Brain microvascular endothelial cell (primary cell): Measurements from ENCODE around the gene HMOX2.

Experiments used
- DNase-seq: peaks from one replicate; pipeline ENCODE4 v3.0.0-alpha.2; 2020
- H3K27ac ChIP-seq: fragments of 250-450 bp; sonication (Bioruptor Pico); 2 replicates; pipeline ENCODE4 v1.5.1; 2020; ENCODE audit warnings: mild to moderate bottlenecking, moderate library complexity
- H3K27me3 ChIP-seq: fragments of 250-450 bp; sonication (Bioruptor Pico); replicated peaks from 2 replicates; pipeline ENCODE4 v1.5.1; 2020; ENCODE audit warnings: mild to moderate bottlenecking
- H3K36me3 ChIP-seq: fragments of 250-450 bp; sonication (Bioruptor Pico); replicated peaks from 2 replicates; pipeline ENCODE4 v1.5.1; 2020; ENCODE audit warnings: mild to moderate bottlenecking
- H3K4me3 ChIP-seq: 2 replicates; pipeline ENCODE4 v1.5.1; 2011; ENCODE audit warnings: low read depth, mild to moderate bottlenecking, control low read depth, low read length, moderate library complexity
- CTCF ChIP-seq: IDR thresholded peaks from 2 replicates; pipeline ENCODE4 v1.5.1; 2011; ENCODE audit warnings: low read depth, mild to moderate bottlenecking, moderate library complexity, low read length, control low read depth, inconsistent platforms; ENCODE audit errors: missing control alignments
- in situ Hi-C: cut with HindIII; loops from 2 replicates; pipeline ENCODE4 v1.10.0; 2017; ENCODE audit warnings: low sequenced_read_pairs, low pct_ligation_motif_present

Gene HMOX2

DNA sequence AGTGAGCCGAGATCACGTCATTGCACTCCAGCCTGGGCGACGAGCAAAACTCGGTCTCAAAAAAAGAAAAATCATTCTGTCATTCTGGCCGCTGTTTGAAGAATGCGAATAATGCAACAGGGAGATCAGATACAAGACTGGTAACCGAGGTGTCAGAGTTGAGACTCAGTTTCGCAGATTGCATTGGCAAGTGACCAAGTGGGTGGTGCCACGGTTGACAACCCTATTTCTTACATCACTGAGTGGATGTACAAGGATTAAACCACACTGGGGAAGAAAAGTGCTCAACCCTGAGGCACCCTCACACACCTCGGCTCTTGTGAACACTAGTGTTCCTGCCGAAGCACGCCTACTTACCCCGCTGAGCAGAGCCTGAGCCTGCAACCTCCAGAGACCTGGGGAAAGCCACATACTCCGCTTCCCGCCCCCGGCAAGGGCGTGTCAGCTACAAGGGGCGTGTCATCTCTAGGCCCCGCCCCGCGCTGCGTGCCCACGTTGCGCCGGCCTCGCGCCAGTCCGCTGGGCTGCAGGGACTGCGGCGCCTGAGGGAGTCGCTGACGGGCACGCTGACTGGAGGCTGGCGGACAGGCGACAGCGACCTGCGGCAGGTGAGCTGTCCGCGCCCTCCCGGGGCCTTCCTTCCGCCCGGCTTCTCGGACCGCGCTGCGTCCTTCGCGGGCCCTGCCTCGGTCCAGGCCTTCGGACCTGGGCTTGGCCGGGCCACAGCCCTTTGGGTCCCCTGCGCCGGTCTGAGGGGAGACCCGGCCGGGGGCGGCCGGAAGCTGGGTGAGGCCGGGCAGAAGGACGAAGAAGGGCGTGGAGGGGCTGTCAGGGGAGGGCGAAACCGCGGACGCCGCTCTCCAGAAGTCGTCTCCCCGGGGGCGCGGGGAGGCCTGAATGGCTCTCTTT lies at the start of gene HMOX2:
Gene HMOX2, plus strand, starts transcription at position 519 of the 909 bp plus-strand sequence. CDS start 29,127 bp downstream, outside the sequence.
- Histone ChIP-seq H3K27ac (peak within 1 kb of the TSS; percentile 33), H3K36me3 (no peaks in the 10 kb centered on the region), H3K27me3 (no peaks in the 10 kb centered on the region), H3K4me3 (peak within 1 kb of the TSS; percentile 81)
- in situ Hi-C loops = no loop called here
- TF ChIP-seq CTCF = peak; percentile 38
- peak; percentile 86 for DNase-seq

DNA sequence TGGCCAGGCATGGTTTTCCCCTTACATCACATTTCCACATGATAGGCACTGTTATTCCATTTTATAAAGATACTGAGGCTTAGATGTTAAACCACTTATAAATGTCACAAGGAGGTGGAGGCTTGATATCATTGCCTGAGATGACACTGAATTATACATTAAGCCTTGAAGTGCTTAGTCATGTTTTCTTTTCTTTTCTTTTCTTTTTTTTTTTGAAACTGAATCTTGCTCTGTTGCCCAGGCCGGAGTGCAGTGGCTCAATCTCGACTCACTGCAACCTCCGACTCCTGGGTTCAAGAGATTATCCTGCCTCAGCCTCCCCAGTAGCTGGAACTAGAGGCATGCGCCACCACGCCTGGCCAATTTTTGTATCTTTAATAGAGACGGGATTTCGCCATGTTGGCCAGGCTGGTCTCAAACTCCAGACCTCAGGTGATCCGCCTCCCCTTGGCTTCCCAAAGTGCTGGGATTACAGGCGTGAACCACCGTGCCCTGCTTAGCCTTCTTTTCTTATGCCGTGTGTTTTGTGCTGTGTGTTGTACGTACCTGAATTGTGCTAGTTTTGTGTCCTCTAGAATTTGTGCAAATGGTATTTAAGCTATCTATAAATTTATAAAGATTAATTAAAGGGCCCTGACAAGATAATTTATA lies 49.4 kb upstream of the HMOX2 start:
- H3K27ac ChIP-seq = peak overlapping the region; percentile 99
- no peak for TF ChIP-seq CTCF
- H3K4me3 ChIP-seq = peak overlapping the region; percentile 98
- no peak for DNase-seq
- no peaks in the 10 kb centered on the region for H3K27me3 ChIP-seq
- peaks cover 12% of the 10 kb centered on the region for H3K36me3 ChIP-seq
- in situ Hi-C loops = no loop called here

DNA sequence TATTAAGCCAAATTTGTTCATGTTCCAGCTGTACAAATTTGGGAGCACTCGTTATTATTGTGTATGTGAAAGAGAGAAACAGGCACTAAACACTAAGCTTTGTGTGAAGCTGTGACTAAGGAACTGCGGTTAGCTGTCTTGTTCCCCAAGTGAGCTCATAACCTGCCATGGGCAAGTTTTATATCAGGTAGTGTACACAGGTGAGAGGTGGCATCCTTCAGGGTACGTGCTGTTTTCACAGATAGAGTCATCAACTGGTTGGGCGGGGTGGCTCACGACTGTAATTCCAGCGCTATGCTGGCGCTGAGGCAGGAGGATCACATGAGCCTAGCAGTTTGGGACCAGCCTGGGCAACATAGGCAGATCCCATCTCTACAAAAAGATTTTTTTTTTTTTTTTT lies 47.7 kb upstream of the HMOX2 start:
- Histone ChIP-seq H3K36me3 (peaks cover 12% of the 10 kb centered on the region), H3K27ac (no peak overlapping the region), H3K27me3 (no peaks in the 10 kb centered on the region), H3K4me3 (no peak overlapping the region)
- in situ Hi-C loops = no loop called here
- no peak for TF ChIP-seq CTCF
- no peak for DNase-seq

GRCh38 chr16:4431023-4431422 lies 45.2 kb upstream of the HMOX2 start:
- in situ Hi-C loops = no loop called here
- DNase-seq = no peak
- Histone ChIP-seq H3K36me3 (peaks cover 23% of the 10 kb centered on the region), H3K27me3 (no peaks in the 10 kb centered on the region), H3K4me3 (no peak overlapping the region), H3K27ac (no peak overlapping the region)
- no peak for TF ChIP-seq CTCF

GRCh38 chr16:4433228-4433627 lies 43.0 kb upstream of the HMOX2 start:
- peaks cover 26% of the 10 kb centered on the region for H3K36me3 ChIP-seq
- in situ Hi-C loops = no loop called here

More at GRCh38 chr16:4433228-4433627, 43.0 kb upstream of the HMOX2 start:
- no peak for DNase-seq
- TF ChIP-seq CTCF = no peak
- Histone ChIP-seq H3K27ac (no peak overlapping the region), H3K27me3 (no peaks in the 10 kb centered on the region), H3K4me3 (no peak overlapping the region)
